CD14-positive monocyte (primary cell): Measurements from ENCODE around the gene KRT2. TPM values are rescaled to one million over a fixed set of nuclear protein-coding genes. Genes with fewer than 3 reads are reported as not detected.

Experiments
- DNase-seq, 3 donors: peaks; one replicate each; pipeline ENCODE4 v3.0.0-alpha.2; 2011 to 2022
- H2AFZ ChIP-seq: 2 replicates; pipeline ENCODE4 v1.6.0; 2012; ENCODE audit warnings: mild to moderate bottlenecking, low read depth, low read length, inconsistent platforms; ENCODE audit not compliant: insufficient read depth, poor library complexity, severe bottlenecking
- H3K27ac ChIP-seq, 2 donors: 1 replicate in 1 of 2; 2 replicates in 1 of 2; pipeline ENCODE4 v1.5.1; 2012 to 2013; ENCODE audit warnings: low read length in 2 of 2, control low read depth in 1 of 2, inconsistent platforms in 1 of 2, low read depth in 1 of 2, mild to moderate bottlenecking in 1 of 2
- H3K27me3 ChIP-seq, 2 donors: one replicate each; pipeline versions ENCODE4 v1.6.0 to v1.6.1; 2011 to 2013; ENCODE audit warnings: low read length in 2 of 2; ENCODE audit not compliant: control insufficient read depth in 2 of 2, insufficient read depth in 2 of 2
- H3K36me3 ChIP-seq, 2 donors: replicated peaks in 1 of 2; 1 replicate in 1 of 2; 2 replicates in 1 of 2; pipeline versions ENCODE4 v1.5.1 to v1.6.1; 2012 to 2013; ENCODE audit warnings: low read length in 2 of 2, control low read depth in 1 of 2, inconsistent platforms in 1 of 2, mild to moderate bottlenecking in 1 of 2; ENCODE audit not compliant: insufficient read depth in 2 of 2, control insufficient read depth in 1 of 2
- H3K4me1 ChIP-seq, 2 donors: 1 replicate in 1 of 2; 2 replicates in 1 of 2; pipeline versions ENCODE4 v1.5.1 to v1.6.1; 2012 to 2013; ENCODE audit warnings: low read length in 2 of 2, control low read depth in 1 of 2, inconsistent platforms in 1 of 2, mild to moderate bottlenecking in 1 of 2, moderate library complexity in 1 of 2; ENCODE audit not compliant: insufficient read depth in 2 of 2, control insufficient read depth in 1 of 2
- H3K4me2 ChIP-seq: replicated peaks from 2 replicates; pipeline ENCODE3; 2012; ENCODE audit warnings: low read length, moderate library complexity, mild to moderate bottlenecking; ENCODE audit not compliant: poor library complexity, severe bottlenecking; ENCODE audit errors: extremely low read depth
- H3K4me3 ChIP-seq, 3 experiments: fragments of 200-600 bp in 1 of 3; sonication (generic) in 1 of 3; replicated peaks in 1 of 3; 1 replicate in 2 of 3; 2 replicates in 1 of 3; pipeline ENCODE4 v1.5.1; 2011 to 2013; ENCODE audit warnings: low read length in 3 of 3, mild to moderate bottlenecking in 3 of 3, control low read depth in 2 of 3, low read depth in 2 of 3, inconsistent platforms in 1 of 3, moderate library complexity in 1 of 3
- H3K79me2 ChIP-seq: 2 replicates; pipeline ENCODE4 v1.6.0; 2012; ENCODE audit warnings: mild to moderate bottlenecking, control low read depth, inconsistent platforms, low read length, moderate library complexity; ENCODE audit not compliant: insufficient read depth
- H3K9ac ChIP-seq: 2 replicates; pipeline ENCODE4 v1.6.0; 2017; ENCODE audit warnings: low read length, mild to moderate bottlenecking; ENCODE audit not compliant: insufficient read depth, poor library complexity, severe bottlenecking
- H3K9me3 ChIP-seq, 2 donors: replicated peaks in 1 of 2; 1 replicate in 1 of 2; 2 replicates in 1 of 2; pipeline versions ENCODE4 v1.5.1 to v1.6.1; 2012 to 2013; ENCODE audit warnings: low read length in 2 of 2, control low read depth in 1 of 2; ENCODE audit not compliant: control insufficient read depth in 1 of 2, insufficient read depth in 1 of 2
- H4K20me1 ChIP-seq: 2 replicates; pipeline ENCODE4 v1.6.0; 2012; ENCODE audit warnings: mild to moderate bottlenecking, low read length, control low read depth, moderate library complexity; ENCODE audit not compliant: insufficient read depth
- H3K27ac Mint-ChIP-seq, 7 donors: one replicate each; pipeline ENCODE4 v1.8.0; 2020; ENCODE audit warnings: mild to moderate bottlenecking in 7 of 7, mixed read lengths in 7 of 7, moderate library complexity in 6 of 7, inconsistent platforms in 2 of 7
- H3K27me3 Mint-ChIP-seq, 3 donors: one replicate each; pipeline ENCODE4 v1.8.0; 2021 to 2022; ENCODE audit warnings: low read depth in 3 of 3, mild to moderate bottlenecking in 3 of 3, mixed read lengths in 3 of 3, moderate library complexity in 3 of 3, inconsistent platforms in 1 of 3
- H3K36me3 Mint-ChIP-seq, 2 donors: one replicate each; pipeline ENCODE4 v1.8.0; 2020; ENCODE audit warnings: mixed read lengths in 2 of 2, inconsistent platforms in 1 of 2, mild to moderate bottlenecking in 1 of 2
- H3K4me1 Mint-ChIP-seq: one replicate; pipeline ENCODE4 v1.8.0; 2020; ENCODE audit warnings: mild to moderate bottlenecking, mixed read lengths
- H3K4me3 Mint-ChIP-seq, 2 donors: one replicate each; pipeline ENCODE4 v1.8.0; 2020; ENCODE audit warnings: mild to moderate bottlenecking in 2 of 2, mixed read lengths in 2 of 2, moderate library complexity in 1 of 2
- H3K9me3 Mint-ChIP-seq, 7 donors: one replicate each; pipeline ENCODE4 v1.8.0; 2020 to 2022; ENCODE audit warnings: mixed read lengths in 7 of 7, mild to moderate bottlenecking in 6 of 7, moderate library complexity in 6 of 7, inconsistent platforms in 2 of 7
- CTCF ChIP-seq: fragments of 200-600 bp; IDR thresholded peaks from one replicate; pipeline ENCODE4 v1.8.0; 2022; ENCODE audit warnings: antibody characterized with exemption, mild to moderate bottlenecking
- WGBS: methylation state at CpG from one replicate; pipeline ENCODE4 v1.1.5; 2013; ENCODE audit warnings: missing lambda C conversion rate; ENCODE audit not compliant: insufficient coverage; 5-methylcytosine and 5-hydroxymethylcytosine counted together
- intact Hi-C, 2 donors: fragments of 100-400 bp; cut with micrococcal nuclease; formaldehyde crosslinking; loops; one replicate each; pipeline versions ENCODE4 v1.15.0 to v1.15.1; 2023
- polyA plus RNA-seq, 3 donors: library from polyadenylated mRNA; depleted of rRNA in 1 of 3; unstranded in 2 of 3; stranded (reverse) in 1 of 3; fragments of 300-500 nt in 2 of 3; fragments of >200 nt in 1 of 3; fragmentation: Illumina TruSeq in 2 of 3; gene quantifications; 1 replicate in 2 of 3; 2 replicates in 1 of 3; pipeline ENCODE4 v1.2.3, GENCODE V29; 2012 to 2021

KRT2 gene
- polyA plus RNA-seq, 3 donors: not detected

- no peaks in the 10 kb centered on the region for H3K9me3 ChIP-seq
- peak overlapping the region in 1 of 7 donors; percentile 46 for H3K27ac Mint-ChIP-seq
- H3K36me3 ChIP-seq: no peaks in the 10 kb centered on the region
- H3K4me2 ChIP-seq: no peak overlapping the region
- H3K9ac ChIP-seq: no peak overlapping the region
- H4K20me1 ChIP-seq: no peaks in the 10 kb centered on the region
- no peak for DNase-seq
- H3K4me3 Mint-ChIP-seq: no peak overlapping the region
- H3K27me3 ChIP-seq: no peaks in the 10 kb centered on the region
- H3K4me1 ChIP-seq: no peaks in the 10 kb centered on the region
- no peaks in the 10 kb centered on the region for H3K79me2 ChIP-seq
- 86% methylated on average over 5 of the region's 7 CpGs for WGBS
- H3K9me3 Mint-ChIP-seq: no peaks in the 10 kb centered on the region
- no peak for TF ChIP-seq CTCF
- no peak overlapping the region for H3K27ac ChIP-seq
- H3K4me1 Mint-ChIP-seq: no peaks in the 10 kb centered on the region
- no peak overlapping the region for H2AFZ ChIP-seq
- no peak overlapping the region for H3K4me3 ChIP-seq
- intact Hi-C loops: no loop called here
- peaks cover 0 to 2% (median 0%) of the 10 kb centered on the region in 3 donors for H3K27me3 Mint-ChIP-seq
- H3K36me3 Mint-ChIP-seq: no peaks in the 10 kb centered on the region
Measured at GRCh38 chr12:52676163-52676562, 24.2 kb upstream of the KRT2 start.

- TF ChIP-seq CTCF: no peak
- H3K27me3 ChIP-seq: no peaks in the 10 kb centered on the region
- Mint-ChIP-seq H3K4me3 (no peak overlapping the region), H3K4me1 (no peaks in the 10 kb centered on the region), H3K36me3 (no peaks in the 10 kb centered on the region), H3K27ac (no peak overlapping the region), H3K27me3 (peaks cover 0 to 2% (median 0%) of the 10 kb centered on the region in 3 donors), H3K9me3 (no peaks in the 10 kb centered on the region)
- no peak for DNase-seq
- 92% methylated on average over 15 of the region's 28 CpGs for WGBS
- H4K20me1 ChIP-seq: no peaks in the 10 kb centered on the region
- no peak overlapping the region for H3K4me2 ChIP-seq
- no peaks in the 10 kb centered on the region for H3K9me3 ChIP-seq
- H3K79me2 ChIP-seq: no peaks in the 10 kb centered on the region
- H3K36me3 ChIP-seq: no peaks in the 10 kb centered on the region
- H3K4me1 ChIP-seq: no peaks in the 10 kb centered on the region
- no peak overlapping the region for H3K4me3 ChIP-seq
- intact Hi-C loops: no loop called here
- H2AFZ ChIP-seq: no peak overlapping the region
- H3K9ac ChIP-seq: no peak overlapping the region
- no peak overlapping the region for H3K27ac ChIP-seq
Measured at GRCh38 chr12:52675301-52675701, 23.3 kb upstream of the KRT2 start.
